ENCODE data around the gene ZNF850.

GRCh38 chr19:36821758-36822157, 49.2 kb upstream of the ZNF850 start:
- no peak for TF ChIP-seq ATF3 (IDR thresholded peaks at IDR 0.05; ENCODE audit: insufficient read depth, low read depth, low read length)
- no peak for TF ChIP-seq EP300 (IDR thresholded peaks at IDR 0.05; ENCODE audit: borderline replicate concordance in 1 of 2, low read depth in 2 of 2, low read length in 2 of 2)
- no peak for TF ChIP-seq CBX8 (IDR thresholded peaks at IDR 0.05; ENCODE audit: borderline replicate concordance, low read depth, low read length)
- TF ChIP-seq POLR2A (IDR thresholded peaks at IDR 0.05; ENCODE audit: control extremely low read depth in 1 of 2, low read depth in 2 of 2, low read length in 2 of 2) = no peak
- TF ChIP-seq CTCF (IDR thresholded peaks at IDR 0.05; ENCODE audit: control extremely low read depth in 1 of 3, insufficient read depth in 1 of 3, low read depth in 1 of 3, low read length in 3 of 3) = no peak
- no peak for TF ChIP-seq RAD21 (IDR thresholded peaks at IDR 0.05 in 1 of 2, conservative IDR thresholded peaks at IDR 0.05 in 1 of 2; ENCODE audit: low read depth in 2 of 2, low read length in 2 of 2)
- no peak for TF ChIP-seq CHD2 (IDR thresholded peaks at IDR 0.05; ENCODE audit: low read length)
- no peak for TF ChIP-seq EGR1 (IDR thresholded peaks at IDR 0.05; ENCODE audit: borderline replicate concordance, low read depth, low read length)
- TF ChIP-seq KDM1A (IDR thresholded peaks at IDR 0.05; ENCODE audit: borderline replicate concordance, low read length) = no peak

All from H1 (cell line).